ENCODE data around the gene PKDREJ. TPM values are rescaled to one million over a fixed set of nuclear protein-coding genes. Genes with fewer than 3 reads are reported as not detected.

PKDREJ gene
- polyA plus RNA-seq, 1 donor (not counting 4 experiments of a cell fraction or from before 2014, with no cell fraction given): 0.01 TPM

- H3K9me3 ChIP-seq (ENCODE audit: control insufficient read depth, low read depth, low read length): peaks cover 3% of the 10 kb centered on the region
- H3K9ac ChIP-seq (ENCODE audit: control insufficient read depth, extremely low read depth, insufficient read depth, low read length): no peak overlapping the region
- dilution Hi-C loops (cut with MboI; ENCODE audit: extremely low pct_ligation_motif_present, low sequenced_read_pairs): no loop called here
- H3K36me3 ChIP-seq (ENCODE audit: control insufficient read depth in 2 of 2, extremely low read depth in 1 of 2, insufficient read depth in 2 of 2, low read length in 2 of 2): peaks cover 0 to 2% of the 10 kb centered on the region in 2 experiments
- no peak for TF ChIP-seq CTCF (optimal IDR thresholded peaks at IDR 0.05 in 1 of 3, IDR thresholded peaks at IDR 0.05 in 1 of 3, conservative IDR thresholded peaks at IDR 0.05 in 1 of 3; ENCODE audit: extremely low read depth in 1 of 3, insufficient read depth in 2 of 3, low read length in 3 of 3)
- DNase-seq (ENCODE audit: low read depth, low spot score): no peak
- no peak overlapping the region for H3K4me2 ChIP-seq (ENCODE audit: control insufficient read depth, extremely low read depth, insufficient read depth, low read depth, low read length)
- no peak overlapping the region for H3K27ac ChIP-seq (ENCODE audit: control insufficient read depth, insufficient read depth, low read length)
- H2AFZ ChIP-seq (ENCODE audit: control insufficient read depth, low read length): no peak overlapping the region
- no peaks in the 10 kb centered on the region for H3K9me1 ChIP-seq (ENCODE audit: control insufficient read depth, extremely low read depth, insufficient read depth, low read length)
- H3K27me3 ChIP-seq (ENCODE audit: control insufficient read depth, extremely low read depth, insufficient read depth, low read length): no peaks in the 10 kb centered on the region
- H3K79me2 ChIP-seq (ENCODE audit: control insufficient read depth, insufficient read depth, low read length): no peaks in the 10 kb centered on the region
- H4K20me1 ChIP-seq (ENCODE audit: control insufficient read depth, extremely low read depth, insufficient read depth, low read length): no peaks in the 10 kb centered on the region
- no peak overlapping the region for H3K4me3 ChIP-seq (ENCODE audit: control insufficient read depth in 2 of 3, extremely low read depth in 1 of 3, insufficient read depth in 2 of 3, low read depth in 1 of 3, low read length in 3 of 3)
- no peak for FAIRE-seq
- H3K4me1 ChIP-seq (ENCODE audit: control insufficient read depth, extremely low read depth, insufficient read depth, low read length): no peaks in the 10 kb centered on the region
Measured at GRCh38 chr22:46209262-46209661, 53.9 kb downstream of the PKDREJ start.

Other genes starting within 250 kb of the PKDREJ start
- 3.8 to 5.7 TPM (median 4.9 TPM) in 3 replicates for gene PPARA, start 112.8 kb downstream of the PKDREJ start, polyA plus RNA-seq
- gene CDPF1, start 13.1 kb downstream of the PKDREJ start, polyA plus RNA-seq: 5.9 to 7.7 TPM (median 7.5 TPM) in 3 replicates
- 11.4 to 14.5 TPM (median 13.4 TPM) in 3 replicates for gene TTC38, start 4.7 kb upstream of the PKDREJ start, polyA plus RNA-seq
- gene GTSE1, start 33.5 kb upstream of the PKDREJ start, polyA plus RNA-seq: 0.61 to 6.3 TPM (median 4.7 TPM) in 3 replicates
- gene TRMU, start 72.4 kb upstream of the PKDREJ start, polyA plus RNA-seq: 24.7 to 33.6 TPM (median 24.9 TPM) in 3 replicates

Data from keratinocyte (primary cell).